ENCODE data around the gene CIITA.

DNA sequence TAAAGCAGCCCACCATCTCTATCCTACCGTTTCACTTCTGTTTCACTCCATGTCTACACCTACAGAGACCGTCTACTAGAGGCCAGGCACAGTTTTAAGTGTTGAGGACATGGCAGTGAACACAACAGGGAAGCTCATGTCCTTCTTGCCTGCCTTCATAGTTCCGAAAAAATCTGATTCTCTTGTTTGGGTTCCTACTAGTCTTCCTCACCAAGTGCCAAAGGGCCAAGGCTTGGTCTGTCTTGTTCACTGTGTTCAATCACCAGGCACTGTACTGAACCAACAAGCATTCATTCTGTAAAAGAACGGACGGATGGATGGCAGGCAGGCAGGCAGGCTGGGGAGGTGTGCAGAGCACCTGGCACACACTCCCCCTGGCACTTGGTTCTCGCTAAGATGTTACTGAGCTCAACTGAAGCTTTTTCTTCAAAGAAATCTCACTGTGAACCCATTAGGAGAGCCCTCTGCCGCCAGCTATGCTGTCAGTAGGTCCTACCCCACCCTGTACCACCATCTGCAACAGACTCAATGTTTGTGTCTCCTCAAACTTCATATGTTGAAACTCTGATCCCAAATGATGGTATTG is 62.7 kb downstream of the CIITA start:
- TF ChIP-seq, protein P1, sequence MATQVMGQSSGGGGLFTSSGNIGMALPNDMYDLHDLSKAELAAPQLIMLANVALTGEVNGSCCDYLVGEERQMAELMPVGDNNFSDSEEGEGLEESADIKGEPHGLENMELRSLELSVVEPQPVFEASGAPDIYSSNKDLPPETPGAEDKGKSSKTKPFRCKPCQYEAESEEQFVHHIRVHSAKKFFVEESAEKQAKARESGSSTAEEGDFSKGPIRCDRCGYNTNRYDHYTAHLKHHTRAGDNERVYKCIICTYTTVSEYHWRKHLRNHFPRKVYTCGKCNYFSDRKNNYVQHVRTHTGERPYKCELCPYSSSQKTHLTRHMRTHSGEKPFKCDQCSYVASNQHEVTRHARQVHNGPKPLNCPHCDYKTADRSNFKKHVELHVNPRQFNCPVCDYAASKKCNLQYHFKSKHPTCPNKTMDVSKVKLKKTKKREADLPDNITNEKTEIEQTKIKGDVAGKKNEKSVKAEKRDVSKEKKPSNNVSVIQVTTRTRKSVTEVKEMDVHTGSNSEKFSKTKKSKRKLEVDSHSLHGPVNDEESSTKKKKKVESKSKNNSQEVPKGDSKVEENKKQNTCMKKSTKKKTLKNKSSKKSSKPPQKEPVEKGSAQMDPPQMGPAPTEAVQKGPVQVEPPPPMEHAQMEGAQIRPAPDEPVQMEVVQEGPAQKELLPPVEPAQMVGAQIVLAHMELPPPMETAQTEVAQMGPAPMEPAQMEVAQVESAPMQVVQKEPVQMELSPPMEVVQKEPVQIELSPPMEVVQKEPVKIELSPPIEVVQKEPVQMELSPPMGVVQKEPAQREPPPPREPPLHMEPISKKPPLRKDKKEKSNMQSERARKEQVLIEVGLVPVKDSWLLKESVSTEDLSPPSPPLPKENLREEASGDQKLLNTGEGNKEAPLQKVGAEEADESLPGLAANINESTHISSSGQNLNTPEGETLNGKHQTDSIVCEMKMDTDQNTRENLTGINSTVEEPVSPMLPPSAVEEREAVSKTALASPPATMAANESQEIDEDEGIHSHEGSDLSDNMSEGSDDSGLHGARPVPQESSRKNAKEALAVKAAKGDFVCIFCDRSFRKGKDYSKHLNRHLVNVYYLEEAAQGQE (IDR thresholded peaks at IDR 0.05; ENCODE audit: insufficient replicate concordance, low read depth), result no peak
- no peak for TF ChIP-seq CTCF (IDR thresholded peaks at IDR 0.05; ENCODE audit: insufficient read depth, low read length)
- TF ChIP-seq POLR2AphosphoS5 (IDR thresholded peaks at IDR 0.05; ENCODE audit: low read depth), result no peak
- no peak for TF ChIP-seq GABPA (IDR thresholded peaks at IDR 0.05; ENCODE audit: low read depth)
